LoVo (cell line): ENCODE measurements around the gene IQCH.

Experiments used
- DNase-seq: peaks from one replicate; pipeline ENCODE4 v3.0.0-alpha.2; 2016; ENCODE audit warnings: low spot score

IQCH gene

GRCh38 chr15:67504056-67504455 is 249.5 kb downstream of the IQCH start:
- DNase-seq, result no peak

- DNase-seq, result no peak
These were observed 250.2 kb downstream of the IQCH start for GRCh38 chr15:67504796-67505195.

GRCh38 chr15:67505675-67506572 is 251.3 kb downstream of the IQCH start:
- DNase-seq, result no peak

- DNase-seq, result no peak
These were observed 252.5 kb downstream of the IQCH start for GRCh38 chr15:67506775-67507747.

GRCh38 chr15:67508407-67508806 is 253.8 kb downstream of the IQCH start:
- no peak for DNase-seq

GRCh38 chr15:67509918-67510317 is 255.3 kb downstream of the IQCH start:
- no peak for DNase-seq

GRCh38 chr15:67510597-67511190 is 256.1 kb downstream of the IQCH start:
- no peak for DNase-seq

GRCh38 chr15:67511606-67512005 is 257.0 kb downstream of the IQCH start:
- no peak for DNase-seq

GRCh38 chr15:67512140-67512539 is 257.6 kb downstream of the IQCH start:
- DNase-seq, result no peak

GRCh38 chr15:67512933-67513714 is 258.5 kb downstream of the IQCH start:
- no peak for DNase-seq

- no peak for DNase-seq
These were observed 260.5 kb downstream of the IQCH start for GRCh38 chr15:67515090-67515489.

GRCh38 chr15:67515557-67515956 is 261.0 kb downstream of the IQCH start:
- DNase-seq, result no peak

- DNase-seq, result no peak
These were observed 265.9 kb downstream of the IQCH start for GRCh38 chr15:67520321-67521028.

GRCh38 chr15:67521029-67521782 is 266.6 kb downstream of the IQCH start, which contains the start of gene C15orf61:
Gene C15orf61 (plus strand): TSS chr15:67521131. CDS start chr15:67521249, 118 bp downstream.
- DNase-seq, result peak; percentile 95

- peak; percentile 22 for DNase-seq
These were observed 267.4 kb downstream of the IQCH start for GRCh38 chr15:67521783-67522568.

- no peak for DNase-seq
These were observed 268.7 kb downstream of the IQCH start for GRCh38 chr15:67523330-67523729.

GRCh38 chr15:67524235-67524634 is 269.6 kb downstream of the IQCH start:
- no peak for DNase-seq

- no peak for DNase-seq
These were observed 273.9 kb downstream of the IQCH start for GRCh38 chr15:67528513-67528912.

GRCh38 chr15:67531379-67531914 is 276.9 kb downstream of the IQCH start:
- peak; percentile 18 for DNase-seq
